Vagina (tissue), 2 donors: Measurements from ENCODE around the gene PTPN21. TPM values are rescaled to one million over a fixed set of nuclear protein-coding genes. Genes with fewer than 3 reads are reported as not detected.

ENCODE experiments used
- DNase-seq, 2 donors: peaks; one replicate each; pipeline ENCODE4 v3.0.0-alpha.2; 2017; ENCODE audit errors: extremely low spot score in 2 of 2
- H3K27ac ChIP-seq: fragments of 200-600 bp; sonication (generic); one replicate; pipeline ENCODE4 v1.5.1; 2019
- H3K27me3 ChIP-seq: fragments of 200-600 bp; sonication (generic); one replicate; pipeline ENCODE4 v1.5.1; 2019
- H3K36me3 ChIP-seq, 2 donors: fragments of 200-600 bp; sonication (generic); one replicate each; pipeline ENCODE4 v1.5.1; 2017 to 2019
- H3K4me1 ChIP-seq: fragments of 200-600 bp; sonication (generic); one replicate; pipeline ENCODE4 v1.5.1; 2019
- H3K4me3 ChIP-seq, 2 donors: fragments of 200-600 bp; sonication (generic); 1 replicate in 1 of 2; 2 replicates in 1 of 2; pipeline ENCODE4 v1.5.1; 2016 to 2019
- H3K9me3 ChIP-seq: fragments of 200-600 bp; sonication (generic); one replicate; pipeline ENCODE4 v1.5.1; 2019
- CTCF ChIP-seq, 3 experiments: fragments of 450-650 bp in 2 of 3; fragments of 200-600 bp in 1 of 3; sonication (generic) in 1 of 3; IDR thresholded peaks; one replicate each; pipeline ENCODE4 v1.5.1; 2017 to 2019; ENCODE audit warnings: antibody characterized with exemption in 3 of 3, mild to moderate bottlenecking in 2 of 3, moderate library complexity in 2 of 3
- POLR2A ChIP-seq, 2 donors: fragments of 450-650 bp; IDR thresholded peaks; one replicate each; pipeline ENCODE4 v1.6.1; 2017; ENCODE audit warnings: antibody characterized with exemption in 2 of 2, mild to moderate bottlenecking in 2 of 2, moderate library complexity in 2 of 2
- POLR2AphosphoS5 ChIP-seq, 2 donors: sonication (generic); formaldehyde crosslinking; IDR thresholded peaks; one replicate each; pipeline ENCODE4 v1.9.0; 2017; ENCODE audit warnings: antibody characterized with exemption in 2 of 2, mild to moderate bottlenecking in 2 of 2, low read depth in 1 of 2; ENCODE audit not compliant: insufficient read depth in 1 of 2
- intact Hi-C: fragments of 100-400 bp; cut with DNase I; formaldehyde crosslinking; loops from one replicate; pipeline ENCODE4 v1.15.1; 2023
- total RNA-seq: library from RNA; depleted of rRNA; stranded (reverse); fragments of >200 nt; gene quantifications from one replicate; pipeline ENCODE4 v1.2.3, GENCODE V29; 2016

Gene PTPN21
- total RNA-seq, 1 donor from 2014 or later, result 15.2 TPM

GRCh38 chr14:88502740-88503139 lies 52.1 kb downstream of the PTPN21 start:
- no peaks in the 10 kb centered on the region for H3K9me3 ChIP-seq
- TF ChIP-seq CTCF (IDR thresholded peaks at IDR 0.05) (no peak), POLR2AphosphoS5 (IDR thresholded peaks at IDR 0.05; ENCODE audit: insufficient read depth in 1 of 2, low read depth in 1 of 2) (no peak), POLR2A (IDR thresholded peaks at IDR 0.05) (no peak)
- no peak for DNase-seq
- H3K4me3 ChIP-seq, result no peak overlapping the region
- H3K27me3 ChIP-seq, result no peaks in the 10 kb centered on the region
- peaks cover 0 to 35% of the 10 kb centered on the region in 2 donors for H3K36me3 ChIP-seq
- intact Hi-C loops, result no loop called here
- H3K4me1 ChIP-seq, result no peaks in the 10 kb centered on the region
- H3K27ac ChIP-seq, result no peak overlapping the region

- Histone ChIP-seq H3K9me3 (no peaks in the 10 kb centered on the region), H3K36me3 (peaks cover 0 to 32% of the 10 kb centered on the region in 2 donors), H3K4me1 (no peaks in the 10 kb centered on the region), H3K27ac (no peak overlapping the region), H3K27me3 (no peaks in the 10 kb centered on the region), H3K4me3 (no peak overlapping the region)
- no peak for DNase-seq
- TF ChIP-seq CTCF (IDR thresholded peaks at IDR 0.05), result no peak
- no peak for TF ChIP-seq POLR2A (IDR thresholded peaks at IDR 0.05)
- TF ChIP-seq POLR2AphosphoS5 (IDR thresholded peaks at IDR 0.05; ENCODE audit: insufficient read depth in 1 of 2, low read depth in 1 of 2), result no peak
- intact Hi-C loops, result no loop called here
Observed at GRCh38 chr14:88500611-88501010, 54.2 kb downstream of the PTPN21 start.

GRCh38 chr14:88499225-88499624 lies 55.6 kb downstream of the PTPN21 start:
- no peaks in the 10 kb centered on the region for H3K27me3 ChIP-seq
- H3K36me3 ChIP-seq, result peaks cover 0 to 35% of the 10 kb centered on the region in 2 donors
- H3K4me3 ChIP-seq, result no peak overlapping the region
- TF ChIP-seq POLR2AphosphoS5 (IDR thresholded peaks at IDR 0.05; ENCODE audit: insufficient read depth in 1 of 2, low read depth in 1 of 2), result no peak
- TF ChIP-seq POLR2A (IDR thresholded peaks at IDR 0.05), result no peak
- TF ChIP-seq CTCF (IDR thresholded peaks at IDR 0.05), result no peak
- intact Hi-C loops, result no loop called here
- no peaks in the 10 kb centered on the region for H3K9me3 ChIP-seq
- no peak for DNase-seq
- H3K4me1 ChIP-seq, result no peaks in the 10 kb centered on the region
- no peak overlapping the region for H3K27ac ChIP-seq

GRCh38 chr14:88496414-88496813 lies 58.4 kb downstream of the PTPN21 start:
- Histone ChIP-seq H3K36me3 (peaks cover 0 to 38% of the 10 kb centered on the region in 2 donors), H3K9me3 (no peaks in the 10 kb centered on the region), H3K4me1 (no peaks in the 10 kb centered on the region), H3K4me3 (no peak overlapping the region), H3K27ac (no peak overlapping the region), H3K27me3 (no peaks in the 10 kb centered on the region)
- no peak for DNase-seq
- intact Hi-C loops, result no loop called here
- TF ChIP-seq POLR2AphosphoS5 (IDR thresholded peaks at IDR 0.05; ENCODE audit: insufficient read depth in 1 of 2, low read depth in 1 of 2) (no peak), POLR2A (IDR thresholded peaks at IDR 0.05) (no peak), CTCF (IDR thresholded peaks at IDR 0.05) (no peak)

- Histone ChIP-seq H3K4me3 (no peak overlapping the region), H3K9me3 (no peaks in the 10 kb centered on the region), H3K27ac (no peak overlapping the region), H3K27me3 (no peaks in the 10 kb centered on the region), H3K36me3 (peaks cover 0 to 19% of the 10 kb centered on the region in 2 donors), H3K4me1 (no peaks in the 10 kb centered on the region)
- no peak for DNase-seq
- intact Hi-C loops, result loop anchor here (5.0 kb wide), 1 partner anchor 64 kb away; the partner anchor contains the start of gene PTPN21
- TF ChIP-seq POLR2A (IDR thresholded peaks at IDR 0.05), result no peak
- no peak for TF ChIP-seq POLR2AphosphoS5 (IDR thresholded peaks at IDR 0.05; ENCODE audit: insufficient read depth in 1 of 2, low read depth in 1 of 2)
- TF ChIP-seq CTCF (IDR thresholded peaks at IDR 0.05), result no peak
Observed at GRCh38 chr14:88493392-88494185, 61.2 kb downstream of the PTPN21 start.
